ENCODE data around the gene CSMD2.

The CSMD2 gene

DNA sequence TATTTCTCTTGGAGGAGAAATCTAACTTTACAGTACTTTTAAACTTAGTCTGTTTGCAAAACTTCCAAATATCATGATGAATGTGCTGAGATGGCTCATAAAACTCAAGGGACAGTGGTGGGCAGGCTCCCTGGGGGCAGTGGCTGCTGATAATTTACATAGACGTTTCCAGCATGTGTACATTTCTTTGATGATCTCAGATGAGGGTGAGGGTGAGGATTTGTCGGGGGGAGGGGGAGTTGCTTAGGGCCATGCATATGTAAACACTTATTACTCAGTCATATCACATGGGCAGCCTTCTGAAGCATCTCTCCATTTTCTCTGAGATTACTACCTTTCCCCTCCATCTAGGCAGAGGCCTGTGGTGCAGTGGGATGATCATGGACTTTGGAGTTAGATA, 454.1 kb downstream of the CSMD2 start:
- Histone ChIP-seq H4K20me1 (ENCODE audit: insufficient read depth, low read length) (no peaks in the 10 kb centered on the region), H3K36me3 (replicated peaks; ENCODE audit: insufficient read depth, low read length) (no peaks in the 10 kb centered on the region), H3K27ac (ENCODE audit: low read length) (no peak overlapping the region), H3K9me2 (replicated peaks; ENCODE audit: insufficient read depth, low read length) (no peaks in the 10 kb centered on the region), H3K9ac (ENCODE audit: low read length) (no peak overlapping the region), H3K4me2 (ENCODE audit: low read depth, low read length) (no peak overlapping the region), H3K9me3 (replicated peaks; ENCODE audit: insufficient read depth, low read length) (no peaks in the 10 kb centered on the region), H3K4me3 (ENCODE audit: low read length) (no peak overlapping the region), H3K27me3 (replicated peaks; ENCODE audit: insufficient read depth, low read length) (peaks cover 37% of the 10 kb centered on the region), H3K79me2 (ENCODE audit: low read length) (no peaks in the 10 kb centered on the region), H2AFZ (ENCODE audit: low read length) (no peak overlapping the region), H3K4me1 (ENCODE audit: low read length) (no peaks in the 10 kb centered on the region), H3F3A (ENCODE audit: insufficient read depth, low read length) (no peaks in the 10 kb centered on the region)
- TF ChIP-seq, protein P1, sequence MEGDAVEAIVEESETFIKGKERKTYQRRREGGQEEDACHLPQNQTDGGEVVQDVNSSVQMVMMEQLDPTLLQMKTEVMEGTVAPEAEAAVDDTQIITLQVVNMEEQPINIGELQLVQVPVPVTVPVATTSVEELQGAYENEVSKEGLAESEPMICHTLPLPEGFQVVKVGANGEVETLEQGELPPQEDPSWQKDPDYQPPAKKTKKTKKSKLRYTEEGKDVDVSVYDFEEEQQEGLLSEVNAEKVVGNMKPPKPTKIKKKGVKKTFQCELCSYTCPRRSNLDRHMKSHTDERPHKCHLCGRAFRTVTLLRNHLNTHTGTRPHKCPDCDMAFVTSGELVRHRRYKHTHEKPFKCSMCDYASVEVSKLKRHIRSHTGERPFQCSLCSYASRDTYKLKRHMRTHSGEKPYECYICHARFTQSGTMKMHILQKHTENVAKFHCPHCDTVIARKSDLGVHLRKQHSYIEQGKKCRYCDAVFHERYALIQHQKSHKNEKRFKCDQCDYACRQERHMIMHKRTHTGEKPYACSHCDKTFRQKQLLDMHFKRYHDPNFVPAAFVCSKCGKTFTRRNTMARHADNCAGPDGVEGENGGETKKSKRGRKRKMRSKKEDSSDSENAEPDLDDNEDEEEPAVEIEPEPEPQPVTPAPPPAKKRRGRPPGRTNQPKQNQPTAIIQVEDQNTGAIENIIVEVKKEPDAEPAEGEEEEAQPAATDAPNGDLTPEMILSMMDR (IDR thresholded peaks at IDR 0.05; ENCODE audit: low read length) = no peak
- TF ChIP-seq EZH2 (optimal IDR thresholded peaks at IDR 0.05; ENCODE audit: low read depth, low read length) (no peak), EZH2phosphoT487 (IDR thresholded peaks at IDR 0.05; ENCODE audit: low read length) (no peak)
- DNase-seq = no peak

DNA sequence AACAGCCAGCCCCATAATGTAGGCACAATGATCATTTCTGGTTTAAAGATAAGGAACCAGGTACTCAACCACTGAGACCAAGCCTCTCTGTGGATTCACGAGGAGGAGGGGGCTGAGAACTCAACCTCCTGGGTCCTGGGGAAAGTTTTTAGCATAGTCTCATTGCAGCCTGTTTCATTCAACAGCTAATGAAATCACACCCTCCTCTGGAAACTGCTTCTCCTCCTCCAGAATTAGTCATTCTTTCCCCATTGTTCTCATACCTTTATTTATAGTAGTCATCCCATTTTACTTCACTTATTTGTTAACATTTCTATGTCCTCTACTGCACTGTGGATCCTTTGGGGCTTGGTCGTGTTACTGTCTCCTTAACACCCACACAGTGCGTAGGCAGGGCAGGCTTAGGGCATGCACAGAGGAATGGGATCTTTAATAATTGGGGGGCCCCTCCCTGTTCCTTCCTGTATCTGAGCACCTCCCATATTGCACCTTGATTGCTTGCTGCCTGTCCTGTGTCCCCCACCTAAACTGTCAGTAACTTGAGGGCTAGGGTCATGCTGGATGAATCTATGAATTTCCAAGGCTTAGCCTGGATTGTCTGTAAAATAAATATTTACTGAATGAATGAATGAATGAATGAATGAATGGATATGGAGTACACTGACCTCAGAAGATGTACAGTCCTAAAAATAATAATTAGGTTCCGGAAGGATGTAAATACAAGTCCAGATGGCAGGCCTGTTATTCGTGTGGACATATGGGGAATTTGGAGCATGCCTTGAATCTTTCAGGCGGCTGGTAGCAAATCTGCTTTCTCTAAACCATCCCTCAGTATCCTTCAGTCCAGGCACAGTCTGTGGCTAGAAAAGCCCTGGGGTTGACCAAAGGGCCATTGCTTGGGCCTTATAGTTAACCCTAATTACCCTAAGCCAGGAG, 455.0 kb downstream of the CSMD2 start:
- no peak overlapping the region for H3K4me2 ChIP-seq (ENCODE audit: low read depth, low read length)
- H3K4me3 ChIP-seq (ENCODE audit: low read length) = no peak overlapping the region
- no peak for TF ChIP-seq EZH2phosphoT487 (IDR thresholded peaks at IDR 0.05; ENCODE audit: low read length)
- TF ChIP-seq, protein P1 (IDR thresholded peaks at IDR 0.05; ENCODE audit: low read length) = no peak
- TF ChIP-seq EZH2 (optimal IDR thresholded peaks at IDR 0.05; ENCODE audit: low read depth, low read length) = no peak

DNA sequence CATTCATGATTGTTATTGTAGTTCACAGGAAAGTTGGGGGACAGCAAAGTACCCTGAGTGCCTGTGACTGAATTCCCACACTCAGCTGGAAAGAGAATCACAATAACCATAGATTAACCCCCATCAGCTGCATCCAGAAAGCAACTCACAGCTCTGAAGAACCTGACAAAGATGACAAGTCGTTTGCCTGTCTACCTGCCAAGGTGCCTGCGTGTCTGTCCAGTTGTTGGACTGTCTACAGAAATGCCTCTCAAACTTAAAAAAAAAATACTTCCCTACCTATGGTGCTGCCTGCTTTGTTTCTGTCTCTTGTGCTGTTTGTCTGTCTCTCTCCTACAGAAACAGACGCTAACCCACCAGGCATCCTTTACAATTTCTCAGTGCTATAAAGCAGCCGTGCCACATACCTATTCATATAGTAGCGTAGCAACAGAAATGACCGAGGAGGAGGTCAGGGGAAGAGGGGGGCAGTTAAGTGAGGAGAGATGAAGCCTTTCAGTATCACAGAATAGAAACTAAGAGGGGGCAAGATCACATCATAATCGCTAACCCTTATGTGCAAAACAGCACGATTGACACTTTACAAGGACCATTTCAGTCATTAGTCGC, 455.8 kb downstream of the CSMD2 start:
- no peaks in the 10 kb centered on the region for H3K79me2 ChIP-seq (ENCODE audit: low read length)
- H3K9me2 ChIP-seq (replicated peaks; ENCODE audit: insufficient read depth, low read length) = no peaks in the 10 kb centered on the region
- no peak overlapping the region for H3K4me3 ChIP-seq (ENCODE audit: low read length)
- no peaks in the 10 kb centered on the region for H3F3A ChIP-seq (ENCODE audit: insufficient read depth, low read length)
- H3K4me2 ChIP-seq (ENCODE audit: low read depth, low read length) = no peak overlapping the region
- TF ChIP-seq, protein P1 (IDR thresholded peaks at IDR 0.05; ENCODE audit: low read length) = no peak
- TF ChIP-seq EZH2phosphoT487 (IDR thresholded peaks at IDR 0.05; ENCODE audit: low read length) (no peak), EZH2 (optimal IDR thresholded peaks at IDR 0.05; ENCODE audit: low read depth, low read length) (no peak)
- no peaks in the 10 kb centered on the region for H4K20me1 ChIP-seq (ENCODE audit: insufficient read depth, low read length)
- no peaks in the 10 kb centered on the region for H3K36me3 ChIP-seq (replicated peaks; ENCODE audit: insufficient read depth, low read length)
- no peak for DNase-seq
- peaks cover 30% of the 10 kb centered on the region for H3K27me3 ChIP-seq (replicated peaks; ENCODE audit: insufficient read depth, low read length)
- no peaks in the 10 kb centered on the region for H3K9me3 ChIP-seq (replicated peaks; ENCODE audit: insufficient read depth, low read length)
- no peak overlapping the region for H2AFZ ChIP-seq (ENCODE audit: low read length)
- no peak overlapping the region for H3K27ac ChIP-seq (ENCODE audit: low read length)
- no peaks in the 10 kb centered on the region for H3K4me1 ChIP-seq (ENCODE audit: low read length)
- H3K9ac ChIP-seq (ENCODE audit: low read length) = no peak overlapping the region

More for the DNA sequence above, 455.0 kb downstream of the CSMD2 start:
- Histone ChIP-seq H4K20me1 (ENCODE audit: insufficient read depth, low read length) (no peaks in the 10 kb centered on the region), H3F3A (ENCODE audit: insufficient read depth, low read length) (no peaks in the 10 kb centered on the region), H3K27ac (ENCODE audit: low read length) (no peak overlapping the region), H2AFZ (ENCODE audit: low read length) (no peak overlapping the region), H3K79me2 (ENCODE audit: low read length) (no peaks in the 10 kb centered on the region), H3K9ac (ENCODE audit: low read length) (no peak overlapping the region), H3K4me1 (ENCODE audit: low read length) (no peaks in the 10 kb centered on the region), H3K36me3 (replicated peaks; ENCODE audit: insufficient read depth, low read length) (no peaks in the 10 kb centered on the region), H3K9me3 (replicated peaks; ENCODE audit: insufficient read depth, low read length) (no peaks in the 10 kb centered on the region), H3K27me3 (replicated peaks; ENCODE audit: insufficient read depth, low read length) (peaks cover 33% of the 10 kb centered on the region), H3K9me2 (replicated peaks; ENCODE audit: insufficient read depth, low read length) (no peaks in the 10 kb centered on the region)
- no peak for DNase-seq

All from MM.1S (cell line).